PC-3 (cell line): Measurements from ENCODE around the gene ADK. TPM values are rescaled to one million over a fixed set of nuclear protein-coding genes. Genes with fewer than 3 reads are reported as not detected.

Experiments
- ATAC-seq: fragments of 200-7000 bp; cut with Tn5 transposase; 2 replicates; pipeline ENCODE4 v1.9.1; 2020; ENCODE audit warnings: mild to moderate bottlenecking, moderate library complexity
- BruUV-seq: library from RNA; stranded (reverse); fragments of 400-500 nt; replicated peaks from 2 replicates; lab custom pipeline; 2021; lab: Mats Ljungman, UMichigan
- CTCF ChIA-PET: fragments of 300-600 bp; sonication (Branson Sonifier 250); formaldehyde crosslinking; loops from one replicate; lab custom pipeline; 2022; ENCODE audit warnings: antibody characterized with exemption; lab: Charles Lee
- POLR2A ChIA-PET: fragments of 300-600 bp; sonication (Branson Sonifier 250); formaldehyde crosslinking; loops from one replicate; lab custom pipeline; 2022; ENCODE audit warnings: antibody characterized with exemption; ENCODE audit not compliant: unreplicated experiment; lab: Charles Lee
- DNase-seq: peaks from one replicate; pipeline ENCODE4 v3.0.0-alpha.2; 2015
- H2AFZ ChIP-seq: fragments of 300-600 bp; sonication (generic); 2 replicates; pipeline ENCODE4 v1.6.0; 2016; ENCODE audit warnings: antibody characterized with exemption, low read length
- H3F3A ChIP-seq: fragments of 300-600 bp; sonication (generic); one replicate; pipeline ENCODE4 v1.6.0; 2017; ENCODE audit warnings: antibody characterized with exemption, low read length, control low read depth, mild to moderate bottlenecking; ENCODE audit not compliant: unreplicated experiment
- H3K27ac ChIP-seq: fragments of 300-600 bp; sonication (generic); 2 replicates; pipeline ENCODE4 v1.5.1; 2016; ENCODE audit warnings: mild to moderate bottlenecking, low read length
- H3K27me3 ChIP-seq: fragments of 300-600 bp; sonication (generic); 2 replicates; pipeline ENCODE4 v1.6.1; 2016; ENCODE audit warnings: low read length, mixed read lengths
- H3K36me3 ChIP-seq: fragments of 300-600 bp; sonication (generic); 2 replicates; pipeline ENCODE4 v1.6.1; 2016; ENCODE audit warnings: low read depth, mixed run types, low read length, mixed read lengths
- H3K4me1 ChIP-seq: fragments of 300-600 bp; sonication (generic); 2 replicates; pipeline ENCODE4 v1.5.1; 2016; ENCODE audit warnings: low read length; ENCODE audit not compliant: insufficient read depth
- H3K4me2 ChIP-seq: fragments of 300-600 bp; sonication (generic); 2 replicates; pipeline ENCODE4 v1.6.0; 2016; ENCODE audit warnings: low read length
- H3K4me3 ChIP-seq: fragments of 300-600 bp; sonication (generic); 2 replicates; pipeline ENCODE4 v1.5.1; 2016; ENCODE audit warnings: mild to moderate bottlenecking, low read length, mixed read lengths
- H3K79me2 ChIP-seq: fragments of 300-600 bp; sonication (generic); 2 replicates; pipeline ENCODE4 v1.6.1; 2017; ENCODE audit warnings: low read length, mixed read lengths
- H3K9ac ChIP-seq: fragments of 300-600 bp; sonication (generic); 2 replicates; pipeline ENCODE4 v1.6.0; 2016; ENCODE audit warnings: mild to moderate bottlenecking, low read length
- H3K9me2 ChIP-seq: fragments of 300-600 bp; sonication (generic); replicated peaks from 2 replicates; pipeline ENCODE4 v1.6.1; 2016; ENCODE audit warnings: mixed run types, low read length, mixed read lengths
- H3K9me3 ChIP-seq: fragments of 300-600 bp; sonication (generic); 2 replicates; pipeline ENCODE4 v1.6.1; 2016; ENCODE audit warnings: low read length, mixed read lengths
- H4K20me1 ChIP-seq: fragments of 300-600 bp; sonication (generic); 2 replicates; pipeline ENCODE4 v1.6.1; 2016; ENCODE audit warnings: low read length, mixed read lengths
- CTCF ChIP-seq: fragments of 300-600 bp; sonication (generic); conservative IDR thresholded peaks from 2 replicates; pipeline ENCODE4 v1.5.1; 2017; ENCODE audit warnings: antibody characterized with exemption, low read depth, mild to moderate bottlenecking, low read length
- EZH2 ChIP-seq: fragments of 300-600 bp; sonication (generic); IDR thresholded peaks from one replicate; pipeline ENCODE4 v1.6.1; 2017; ENCODE audit warnings: antibody characterized with exemption, mild to moderate bottlenecking, low read length; ENCODE audit not compliant: unreplicated experiment
- EZH2phosphoT487 ChIP-seq: fragments of 300-600 bp; sonication (generic); IDR thresholded peaks from 2 replicates; pipeline ENCODE4 v1.6.1; 2018; ENCODE audit warnings: mild to moderate bottlenecking, antibody characterized with exemption, low read length, borderline replicate concordance
- intact Hi-C: fragments of 100-400 bp; cut with micrococcal nuclease; formaldehyde crosslinking; loops from 2 replicates; pipeline ENCODE4 v1.9.0; 2023
- total RNA-seq: library from RNA; depleted of rRNA; stranded (reverse); fragments of >200 nt; gene quantifications from 2 replicates; pipeline ENCODE4 v1.2.3, GENCODE V29; 2014

Gene ADK
- total RNA-seq, 1 experiment from 2014 or later, result 256 TPM

- H3K9ac ChIP-seq, result no peak overlapping the region
- no peaks in the 10 kb centered on the region for H3K27me3 ChIP-seq
- no peaks in the 10 kb centered on the region for H3K9me2 ChIP-seq
- BruUV-seq, result no TSS peak
- TF ChIP-seq CTCF (no peak), EZH2 (no peak), EZH2phosphoT487 (no peak)
- H3K79me2 ChIP-seq, result no peaks in the 10 kb centered on the region
- intact Hi-C loops, result no loop called here
- ChIA-PET POLR2A (no interaction called here), CTCF (no interaction called here)
- H3K4me2 ChIP-seq, result no peak overlapping the region
- no peaks in the 10 kb centered on the region for H3K4me1 ChIP-seq
- no peak overlapping the region for H3K4me3 ChIP-seq
- ATAC-seq (no peak), DNase-seq (no peak)
- no peaks in the 10 kb centered on the region for H3F3A ChIP-seq
- peaks cover 7% of the 10 kb centered on the region for H3K36me3 ChIP-seq
- no peaks in the 10 kb centered on the region for H4K20me1 ChIP-seq
- no peak overlapping the region for H2AFZ ChIP-seq
- H3K9me3 ChIP-seq, result no peaks in the 10 kb centered on the region
- no peak overlapping the region for H3K27ac ChIP-seq
These were observed 335.6 kb downstream of the ADK start for GRCh38 chr10:74486659-74487058.

- no peaks in the 10 kb centered on the region for H3F3A ChIP-seq
- no peaks in the 10 kb centered on the region for H3K9me3 ChIP-seq
- H3K4me2 ChIP-seq, result no peak overlapping the region
- H3K9ac ChIP-seq, result no peak overlapping the region
- no peaks in the 10 kb centered on the region for H4K20me1 ChIP-seq
- TF ChIP-seq CTCF (no peak), EZH2phosphoT487 (no peak)
- H3K36me3 ChIP-seq, result no peaks in the 10 kb centered on the region
- BruUV-seq, result no TSS peak
- no peak for ATAC-seq
- no peak overlapping the region for H3K27ac ChIP-seq
- intact Hi-C loops, result no loop called here
- H2AFZ ChIP-seq, result no peak overlapping the region
- ChIA-PET CTCF (no interaction called here), POLR2A (no interaction called here)
- no peaks in the 10 kb centered on the region for H3K4me1 ChIP-seq
- H3K4me3 ChIP-seq, result no peak overlapping the region
- H3K9me2 ChIP-seq, result no peaks in the 10 kb centered on the region
- no peak for DNase-seq
- H3K79me2 ChIP-seq, result no peaks in the 10 kb centered on the region
- no peaks in the 10 kb centered on the region for H3K27me3 ChIP-seq
These were observed 337.9 kb downstream of the ADK start for GRCh38 chr10:74488907-74489306.

GRCh38 chr10:74490551-74490950 is 339.5 kb downstream of the ADK start:
- no peak overlapping the region for H3K27ac ChIP-seq
- H3F3A ChIP-seq, result no peaks in the 10 kb centered on the region
- H3K36me3 ChIP-seq, result peaks cover 2% of the 10 kb centered on the region; the same call in 1 of the 2 replicates
- DNase-seq (no peak), ATAC-seq (no peak)
- BruUV-seq, result no TSS peak
- no peaks in the 10 kb centered on the region for H3K27me3 ChIP-seq
- H3K79me2 ChIP-seq, result no peaks in the 10 kb centered on the region
- H3K9me2 ChIP-seq, result no peaks in the 10 kb centered on the region
- no peak overlapping the region for H3K4me2 ChIP-seq
- no peak overlapping the region for H3K4me3 ChIP-seq
- CTCF ChIA-PET, result no interaction called here
- no peak overlapping the region for H3K9ac ChIP-seq
- no peaks in the 10 kb centered on the region for H3K9me3 ChIP-seq
- no peaks in the 10 kb centered on the region for H4K20me1 ChIP-seq
- TF ChIP-seq EZH2phosphoT487, result no peak
- no peak for TF ChIP-seq CTCF
- no peak for TF ChIP-seq EZH2
- intact Hi-C loops, result no loop called here
- H3K4me1 ChIP-seq, result no peaks in the 10 kb centered on the region
- no peak overlapping the region for H2AFZ ChIP-seq
- POLR2A ChIA-PET, result no interaction called here
